GM13976 (cell line): ENCODE measurements around the gene SOBP.

Experiments
- DNase-seq: peaks from one replicate; pipeline ENCODE4 v3.0.0; 2012; ENCODE audit warnings: low spot score
- CTCF ChIP-seq: IDR thresholded peaks from 2 replicates; pipeline ENCODE4 v1.5.1; 2012; ENCODE audit warnings: borderline replicate concordance, mild to moderate bottlenecking; ENCODE audit not compliant: insufficient read depth; ENCODE audit errors: extremely low read depth, missing control alignments, control extremely low read depth
- in situ Hi-C: fragments of 300-500 bp; cut with MboI; formaldehyde crosslinking; loops from one replicate; pipeline ENCODE4 v1.12.0; 2022; ENCODE audit warnings: low sequenced_read_pairs, mixed read lengths, inconsistent platforms; ENCODE audit not compliant: unreplicated experiment

SOBP gene

GRCh38 chr6:107690643-107691061 is 200.7 kb downstream of the SOBP start:
- no peak for TF ChIP-seq CTCF
- no peak for DNase-seq
- in situ Hi-C loops, result no loop called here

GRCh38 chr6:107691062-107691751 is 201.3 kb downstream of the SOBP start:
- no peak for TF ChIP-seq CTCF
- no peak for DNase-seq
- in situ Hi-C loops, result no loop called here

GRCh38 chr6:107692351-107692750 is 202.4 kb downstream of the SOBP start:
- in situ Hi-C loops, result no loop called here
- DNase-seq, result no peak
- TF ChIP-seq CTCF, result no peak

GRCh38 chr6:107695061-107695720 is 205.3 kb downstream of the SOBP start:
- in situ Hi-C loops, result no loop called here
- DNase-seq, result no peak
- TF ChIP-seq CTCF, result no peak

- no peak for TF ChIP-seq CTCF
- no peak for DNase-seq
- in situ Hi-C loops, result no loop called here
Observed at GRCh38 chr6:107697682-107698081, 207.8 kb downstream of the SOBP start.

GRCh38 chr6:107698146-107698545 is 208.2 kb downstream of the SOBP start:
- DNase-seq, result no peak
- TF ChIP-seq CTCF, result no peak
- in situ Hi-C loops, result no loop called here
